Choroid plexus epithelial cell (primary cell): ENCODE measurements around the gene RPL19.

Experiments
- DNase-seq: peaks from one replicate; pipeline ENCODE4 v3.0.0-alpha.2; 2010; ENCODE audit warnings: low read depth
- H3K4me3 ChIP-seq: 2 replicates; pipeline ENCODE4 v1.5.1; 2011; ENCODE audit warnings: low read depth, mild to moderate bottlenecking, control low read depth, low read length, moderate library complexity
- CTCF ChIP-seq: conservative IDR thresholded peaks from 2 replicates; pipeline ENCODE4 v1.5.1; 2011; ENCODE audit warnings: low read depth, mild to moderate bottlenecking, control low read depth, inconsistent platforms, low read length, moderate library complexity

The RPL19 gene

DNA sequence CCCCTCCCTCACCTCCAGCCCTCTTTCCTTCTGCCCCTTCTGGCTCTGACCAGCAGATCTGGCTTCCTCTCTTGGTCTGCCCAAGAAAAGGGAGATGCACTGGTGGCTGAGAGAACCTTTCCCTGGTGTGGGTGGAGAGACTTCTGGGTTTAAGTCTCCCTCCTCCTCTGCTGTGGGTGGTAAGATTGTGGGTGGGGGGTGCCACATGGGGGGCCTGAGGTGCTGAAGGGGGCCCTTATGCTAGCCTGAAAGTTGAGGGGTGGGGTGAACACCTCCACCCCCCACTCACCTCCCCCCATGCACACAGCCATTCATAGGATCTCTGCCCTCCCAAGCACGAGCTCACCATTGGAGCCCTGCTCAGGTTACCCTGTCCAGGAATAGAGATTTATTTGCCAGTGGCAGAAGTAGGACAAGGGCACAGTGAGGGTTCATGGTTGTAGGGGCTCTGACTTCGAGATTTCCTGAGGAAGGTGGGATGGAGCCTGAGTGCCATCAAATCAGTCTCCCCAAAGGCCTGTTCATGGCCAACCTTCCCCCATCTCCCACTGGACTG, 27.4 kb downstream of the RPL19 start:
- TF ChIP-seq CTCF: no peak
- H3K4me3 ChIP-seq: no peak overlapping the region
- no peak for DNase-seq

- TF ChIP-seq CTCF: no peak
- DNase-seq: peak; percentile 58
These were observed 29.3 kb downstream of the RPL19 start for GRCh38 chr17:39229274-39229913.

GRCh38 chr17:39230361-39230760, 30.3 kb downstream of the RPL19 start:
- DNase-seq: no peak
- H3K4me3 ChIP-seq: no peak overlapping the region
- TF ChIP-seq CTCF: no peak

More at GRCh38 chr17:39229274-39229913, 29.3 kb downstream of the RPL19 start:
- H3K4me3 ChIP-seq: no peak overlapping the region

GRCh38 chr17:39231091-39231561, 31.0 kb downstream of the RPL19 start:
- TF ChIP-seq CTCF: no peak
- DNase-seq: no peak
- no peak overlapping the region for H3K4me3 ChIP-seq

- DNase-seq: peak; percentile 44
- peak; percentile 86 for TF ChIP-seq CTCF
- H3K4me3 ChIP-seq: no peak overlapping the region
These were observed 31.8 kb downstream of the RPL19 start for GRCh38 chr17:39231591-39232551.

- peak; percentile 88 for TF ChIP-seq CTCF
- DNase-seq: peak; percentile 83
- H3K4me3 ChIP-seq: no peak overlapping the region
These were observed 35.7 kb downstream of the RPL19 start for GRCh38 chr17:39235555-39236449.
